GM11168 (cell line): Measurements from ENCODE around the gene RAPSN.
"Not testable (repeated sequence)": the region's sequence is repeated elsewhere in the genome, so short reads cannot be mapped to it uniquely, and the experiment has no call there.

Experiments
- in situ Hi-C: fragments of 300-500 bp; cut with MboI; formaldehyde crosslinking; loops from one replicate; pipeline ENCODE4 v1.12.0; 2022; ENCODE audit warnings: low sequenced_read_pairs; ENCODE audit not compliant: unreplicated experiment

RAPSN gene

DNA sequence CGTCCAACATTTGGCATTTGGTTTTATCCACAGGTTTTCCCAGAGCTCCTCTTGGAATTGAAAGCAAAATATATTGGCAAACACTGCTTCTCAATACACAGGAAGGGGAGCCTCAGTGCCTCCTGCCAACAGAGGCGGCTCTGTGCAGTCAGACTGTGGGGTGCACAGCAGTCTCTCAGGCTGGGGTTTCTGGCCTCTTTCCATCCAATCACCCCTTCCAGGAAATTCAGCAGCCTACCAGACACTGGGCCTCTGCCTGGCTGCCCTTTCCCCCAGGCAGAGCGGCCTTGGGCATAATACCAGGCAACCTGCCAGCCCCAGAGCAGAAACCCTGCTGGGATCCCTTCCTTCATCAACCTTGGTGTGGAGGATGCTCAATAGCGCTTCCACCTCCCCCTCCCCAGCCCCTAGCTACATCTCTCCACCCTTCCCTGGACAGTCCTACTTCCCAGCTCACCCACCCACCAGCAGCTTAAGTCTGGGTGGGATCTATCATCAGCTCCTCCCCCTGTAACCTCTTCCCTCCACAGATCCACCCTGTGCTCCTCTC, 17.8 kb upstream of the RAPSN start:
- in situ Hi-C loops, result no loop called here

- in situ Hi-C loops, result no loop called here
Observed at GRCh38 chr11:47466201-47466600, 17.3 kb upstream of the RAPSN start.

DNA sequence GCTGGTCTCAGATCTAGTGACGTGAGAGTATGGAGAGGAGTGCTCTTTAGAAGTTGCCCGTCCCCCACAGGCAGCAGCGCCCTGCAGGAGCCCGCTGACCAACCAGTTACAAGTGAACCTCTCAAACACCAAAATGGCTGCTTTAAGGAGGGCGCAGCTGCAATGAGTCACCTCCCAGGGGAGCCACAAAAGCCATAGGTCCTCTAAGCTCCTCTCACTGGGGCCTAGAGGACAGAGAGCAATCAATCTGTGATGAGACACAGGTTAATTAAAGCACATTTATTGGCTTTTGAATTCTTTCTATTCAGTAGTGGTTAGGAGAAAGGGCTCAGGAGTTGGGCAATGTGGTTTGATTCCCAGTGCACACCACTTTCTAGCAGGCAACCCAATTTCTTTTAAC, 15.5 kb upstream of the RAPSN start:
- in situ Hi-C loops, result no loop called here

GRCh38 chr11:47461876-47462275, 12.9 kb upstream of the RAPSN start:
- in situ Hi-C loops, result no loop called here

- in situ Hi-C loops, result no loop called here
Observed at GRCh38 chr11:47460571-47461235, 11.8 kb upstream of the RAPSN start.

- in situ Hi-C loops, result not testable (repeated sequence)
Observed at GRCh38 chr11:47454258-47454671, 5.3 kb upstream of the RAPSN start.

- in situ Hi-C loops, result no loop called here
Observed at GRCh38 chr11:47453365-47453764, 4.4 kb upstream of the RAPSN start.

DNA sequence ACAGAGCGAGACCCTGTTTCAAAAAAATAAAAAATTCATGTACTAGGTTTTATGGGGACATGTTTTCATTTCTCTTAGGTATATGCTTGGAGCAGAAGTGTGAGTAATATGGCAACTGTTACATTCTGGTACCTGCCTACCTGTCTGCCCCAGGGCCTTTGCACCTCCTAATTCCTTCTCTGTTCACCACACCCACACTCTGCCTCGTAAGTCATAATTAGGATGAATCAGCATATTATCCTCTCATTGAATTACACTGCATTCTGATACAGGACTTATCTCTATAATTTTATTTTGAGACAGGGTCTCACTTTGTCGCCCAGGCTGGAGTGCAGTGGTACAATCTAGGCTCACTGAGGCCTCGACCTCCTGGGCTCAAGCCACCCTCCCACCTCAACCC, 3.1 kb upstream of the RAPSN start:
- in situ Hi-C loops, result no loop called here

GRCh38 chr11:47451436-47451835, 2.5 kb upstream of the RAPSN start:
- in situ Hi-C loops, result no loop called here

- in situ Hi-C loops, result no loop called here
Observed at GRCh38 chr11:47449541-47449940, 605 bp upstream of the RAPSN start.

- in situ Hi-C loops, result no loop called here
Observed at GRCh38 chr11:47447906-47448305, 1.0 kb downstream of the RAPSN start.

GRCh38 chr11:47446833-47447232, 2.1 kb downstream of the RAPSN start:
- in situ Hi-C loops, result no loop called here

DNA sequence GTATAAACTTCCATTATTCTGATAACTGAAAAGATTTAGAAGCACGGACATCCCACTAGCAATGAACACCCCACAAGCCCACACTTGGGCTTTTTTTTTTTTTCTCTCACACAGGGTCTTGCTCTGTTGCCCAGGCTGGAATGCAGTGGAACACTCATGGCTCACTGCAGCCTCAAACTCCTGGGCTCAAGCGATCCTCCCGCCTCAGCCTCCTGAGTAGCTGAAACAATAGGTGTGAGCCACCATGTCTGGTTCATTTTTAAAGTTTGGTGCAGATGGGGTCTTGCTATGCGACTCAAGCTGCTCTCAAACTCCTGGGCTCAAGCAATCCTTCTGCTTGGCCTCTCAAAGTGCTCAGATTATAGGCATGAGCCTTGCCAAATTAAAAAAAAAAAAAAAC, 3.1 kb downstream of the RAPSN start:
- in situ Hi-C loops, result no loop called here

- in situ Hi-C loops, result no loop called here
Observed at GRCh38 chr11:47443817-47444216, 5.1 kb downstream of the RAPSN start.

DNA sequence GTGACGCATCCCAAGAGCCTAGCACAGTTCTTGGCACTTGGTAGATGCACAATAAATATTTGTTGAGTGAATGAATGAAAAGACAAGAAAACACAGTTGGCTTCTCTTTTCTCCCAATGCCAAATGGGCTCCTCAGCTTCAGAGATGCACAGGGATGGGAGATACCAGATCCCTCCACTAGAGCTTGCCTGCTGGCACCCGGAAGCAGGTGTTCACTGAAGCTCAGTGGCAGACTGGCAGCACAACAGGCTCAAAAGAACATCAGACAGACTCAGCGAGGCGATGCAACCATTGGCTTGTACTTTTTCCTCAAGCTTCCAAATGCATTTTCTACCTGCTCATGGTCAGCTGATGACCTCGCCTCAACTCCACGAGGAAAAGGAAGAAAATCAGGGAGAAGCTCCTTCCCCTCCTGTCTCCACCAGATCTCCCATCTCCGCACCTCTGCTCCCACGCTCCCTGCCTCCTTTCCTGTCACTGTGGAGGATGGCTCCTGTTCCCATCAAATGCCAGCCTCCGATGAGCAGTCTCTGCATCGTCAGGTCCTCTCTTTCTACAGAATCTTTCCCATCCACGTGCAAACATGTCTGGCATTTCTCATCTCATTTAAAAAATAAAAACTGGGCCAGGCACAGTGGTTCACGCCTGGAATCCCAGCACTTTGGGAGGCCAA, 5.8 kb downstream of the RAPSN start:
- in situ Hi-C loops, result no loop called here

- in situ Hi-C loops, result no loop called here
Observed at GRCh38 chr11:47442514-47442913, 6.4 kb downstream of the RAPSN start.

DNA sequence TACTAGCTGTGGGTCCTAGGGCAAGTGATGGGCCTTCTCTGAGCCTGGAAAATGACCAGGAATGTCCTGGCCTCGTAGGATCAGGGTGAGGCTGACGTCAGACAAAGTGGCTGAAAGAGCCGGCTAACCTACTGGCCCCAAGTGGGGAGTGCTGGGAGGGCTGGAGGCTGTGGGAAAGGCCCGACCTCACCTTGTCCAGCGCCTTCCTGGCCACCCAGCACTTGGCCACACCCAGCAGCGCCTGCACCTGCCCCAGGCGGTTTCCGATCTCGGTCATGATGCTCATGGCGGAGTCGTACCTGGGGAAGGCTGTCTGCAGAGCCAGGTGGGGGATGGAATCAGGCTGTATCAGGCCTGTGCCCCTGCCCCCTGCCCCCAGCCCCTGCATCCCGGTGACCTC, 7.5 kb downstream of the RAPSN start:
- in situ Hi-C loops, result no loop called here

DNA sequence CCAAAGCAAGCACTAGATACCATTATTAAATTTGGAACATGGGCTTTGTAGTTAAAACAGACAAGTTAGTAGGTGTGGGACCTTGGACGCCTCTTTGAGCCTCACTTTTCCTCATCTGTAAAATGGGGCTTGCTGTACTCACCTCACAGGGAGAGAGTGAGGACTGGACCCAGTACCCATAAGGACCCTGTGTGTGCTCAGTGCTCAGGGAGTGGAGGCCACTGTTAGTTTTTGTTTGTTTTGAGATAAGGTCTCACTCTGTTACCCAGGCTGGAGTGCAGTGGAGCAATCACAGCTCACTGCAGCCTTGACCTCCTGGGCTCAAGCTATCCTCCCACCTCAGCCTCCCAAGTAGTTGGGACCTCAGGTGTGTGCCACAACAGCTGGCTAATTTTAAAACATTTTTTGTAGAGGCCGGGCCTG, 8.9 kb downstream of the RAPSN start:
- in situ Hi-C loops, result no loop called here

DNA sequence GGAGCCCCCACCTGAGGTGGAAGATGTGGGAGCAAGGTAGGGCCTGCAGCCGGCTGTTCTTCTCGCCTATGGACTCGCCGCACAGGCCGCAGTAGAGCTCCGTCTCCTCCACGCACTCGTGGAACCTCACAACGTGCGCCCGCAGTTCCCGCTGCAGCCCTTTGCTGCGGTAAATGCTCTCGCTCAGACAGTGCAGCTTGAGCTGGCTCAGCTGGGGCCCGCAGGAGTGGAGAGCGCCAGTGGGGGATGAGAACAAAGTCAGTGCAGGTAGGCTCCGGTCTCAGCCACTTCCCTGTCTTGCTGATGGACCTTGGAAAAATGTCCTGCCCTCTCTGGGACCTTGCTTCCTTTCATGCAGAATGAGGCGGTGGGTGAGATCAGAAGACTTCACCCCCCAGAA, 10.2 kb downstream of the RAPSN start:
- in situ Hi-C loops, result no loop called here

DNA sequence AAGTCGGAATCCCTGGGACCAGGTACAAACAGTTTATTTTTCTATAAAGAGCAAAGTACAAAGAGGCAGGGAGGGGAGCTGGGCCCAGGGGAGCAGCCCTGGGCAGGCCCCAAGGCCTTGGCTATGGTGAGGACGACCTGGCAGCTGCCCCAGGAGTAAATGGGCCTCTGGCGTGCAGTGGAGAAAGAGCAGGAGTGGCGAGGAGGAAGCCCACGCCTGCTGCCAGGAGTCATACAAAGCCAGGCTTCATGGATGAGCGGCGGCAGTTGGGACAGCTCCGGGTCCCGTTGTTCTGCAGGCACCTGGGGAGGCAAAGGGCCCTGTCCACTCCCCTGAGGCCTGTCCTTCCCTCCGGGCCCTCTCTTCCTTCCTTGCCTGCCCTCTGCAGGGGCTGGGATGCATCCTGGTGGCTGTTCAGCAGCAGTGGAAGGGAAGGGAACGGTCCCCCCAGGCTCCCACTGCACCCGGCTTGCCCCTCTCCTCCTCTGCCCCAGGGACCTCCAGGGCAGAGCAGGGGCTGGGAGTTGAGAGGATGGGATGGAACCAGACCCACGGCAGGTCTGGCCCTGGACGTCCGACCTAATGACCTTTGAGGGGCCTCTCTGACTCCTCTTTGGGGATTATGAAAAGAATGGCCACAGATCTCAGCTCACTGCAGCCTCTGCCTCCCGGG, 11.1 kb downstream of the RAPSN start:
- in situ Hi-C loops, result no loop called here

- in situ Hi-C loops, result no loop called here
Observed at GRCh38 chr11:47437218-47437745, 11.7 kb downstream of the RAPSN start.
